GM12873 (cell line): ENCODE results near the gene MORN4.

ENCODE experiments used
- TF ChIP-seq, protein P1 (sequence below): IDR thresholded peaks from 2 replicates; pipeline ENCODE4 v1.5.1; 2012; ENCODE audit warnings: low read depth, mild to moderate bottlenecking, moderate library complexity, low read length, control low read depth; ENCODE audit not compliant: insufficient read depth; ENCODE audit errors: missing control alignments

The MORN4 gene

GRCh38 chr10:97582169-97582568, 51.1 kb downstream of the MORN4 start:
- TF ChIP-seq, protein P1, sequence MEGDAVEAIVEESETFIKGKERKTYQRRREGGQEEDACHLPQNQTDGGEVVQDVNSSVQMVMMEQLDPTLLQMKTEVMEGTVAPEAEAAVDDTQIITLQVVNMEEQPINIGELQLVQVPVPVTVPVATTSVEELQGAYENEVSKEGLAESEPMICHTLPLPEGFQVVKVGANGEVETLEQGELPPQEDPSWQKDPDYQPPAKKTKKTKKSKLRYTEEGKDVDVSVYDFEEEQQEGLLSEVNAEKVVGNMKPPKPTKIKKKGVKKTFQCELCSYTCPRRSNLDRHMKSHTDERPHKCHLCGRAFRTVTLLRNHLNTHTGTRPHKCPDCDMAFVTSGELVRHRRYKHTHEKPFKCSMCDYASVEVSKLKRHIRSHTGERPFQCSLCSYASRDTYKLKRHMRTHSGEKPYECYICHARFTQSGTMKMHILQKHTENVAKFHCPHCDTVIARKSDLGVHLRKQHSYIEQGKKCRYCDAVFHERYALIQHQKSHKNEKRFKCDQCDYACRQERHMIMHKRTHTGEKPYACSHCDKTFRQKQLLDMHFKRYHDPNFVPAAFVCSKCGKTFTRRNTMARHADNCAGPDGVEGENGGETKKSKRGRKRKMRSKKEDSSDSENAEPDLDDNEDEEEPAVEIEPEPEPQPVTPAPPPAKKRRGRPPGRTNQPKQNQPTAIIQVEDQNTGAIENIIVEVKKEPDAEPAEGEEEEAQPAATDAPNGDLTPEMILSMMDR = no peak

DNA sequence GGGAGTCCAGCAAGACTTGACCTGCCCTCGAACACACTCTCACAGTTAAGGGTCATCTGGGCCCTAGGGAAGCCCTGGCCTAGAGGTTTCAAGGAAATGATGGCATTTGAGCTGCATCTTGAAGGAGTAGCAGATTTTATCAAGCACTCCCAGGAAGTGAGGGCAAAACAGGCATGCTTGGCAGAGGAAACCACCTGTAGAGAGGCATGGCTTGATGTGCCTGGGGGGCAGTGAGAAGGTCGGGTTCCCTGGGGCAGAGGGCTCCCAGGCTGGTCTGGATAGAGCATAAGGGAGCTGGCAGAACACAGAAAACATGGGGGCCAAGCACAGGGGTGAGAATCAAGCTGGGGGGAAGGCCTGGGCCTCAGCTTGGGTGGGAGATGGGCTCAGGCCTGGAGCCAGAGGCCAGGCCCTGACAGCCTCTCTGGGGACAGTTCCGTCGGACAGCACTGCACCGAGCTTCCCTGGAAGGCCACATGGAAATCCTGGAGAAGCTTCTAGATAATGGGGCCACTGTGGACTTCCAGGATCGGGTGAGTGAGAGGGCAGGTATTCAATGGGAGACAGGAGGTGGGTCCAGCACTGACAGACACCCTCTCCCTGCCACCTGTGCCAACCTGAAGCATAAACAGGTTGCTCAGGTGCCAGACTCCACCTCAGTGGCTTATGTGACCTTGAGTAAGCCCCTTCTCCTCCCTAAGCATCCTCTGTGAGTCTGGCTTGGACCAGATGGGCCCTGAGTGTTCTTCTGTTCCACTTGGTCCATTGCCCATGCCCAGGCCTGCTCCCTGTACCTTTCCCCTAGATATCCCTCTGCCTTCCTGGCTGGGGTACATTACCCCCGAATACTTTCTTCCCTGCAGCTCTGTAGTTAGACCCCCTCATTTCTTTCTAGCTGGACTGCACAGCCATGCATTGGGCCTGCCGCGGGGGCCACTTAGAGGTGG, 52.6 kb downstream of the MORN4 start:
- TF ChIP-seq, protein P1 = no peak

GRCh38 chr10:97578171-97578844, 55.0 kb downstream of the MORN4 start:
- TF ChIP-seq, protein P1 = no peak

GRCh38 chr10:97577701-97578100, 55.6 kb downstream of the MORN4 start:
- TF ChIP-seq, protein P1 = no peak

- TF ChIP-seq, protein P1 = no peak
Observed at GRCh38 chr10:97575127-97575668, 58.1 kb downstream of the MORN4 start.

- TF ChIP-seq, protein P1 = no peak
Observed at GRCh38 chr10:97574374-97575126, 58.8 kb downstream of the MORN4 start.

- TF ChIP-seq, protein P1 = no peak
Observed at GRCh38 chr10:97573672-97574071, 59.6 kb downstream of the MORN4 start.
